ENCODE measurements around the gene ALMS1.
"Not testable (repeated sequence)": the region's sequence is repeated elsewhere in the genome, so short reads cannot be mapped to it uniquely, and the experiment has no call there.

The ALMS1 gene

DNA sequence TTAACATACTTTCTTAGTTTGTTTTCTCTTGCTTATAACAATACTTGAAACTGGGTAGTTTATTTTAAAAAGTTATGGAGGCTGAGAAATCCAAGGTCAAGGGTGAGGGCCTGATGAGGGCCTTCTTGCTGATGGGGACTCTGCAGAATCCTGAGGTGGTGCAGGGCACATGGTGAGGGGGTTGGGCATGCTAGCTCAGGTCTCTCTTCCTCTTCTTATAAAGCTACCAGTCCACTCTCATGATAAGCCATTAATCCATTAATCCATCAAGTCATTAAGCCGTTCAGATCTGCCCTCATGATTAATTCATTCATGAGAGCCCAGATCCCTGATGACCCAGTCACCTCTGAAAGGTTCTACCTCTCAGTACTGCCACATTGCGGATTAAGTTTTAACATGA lies 21.4 kb downstream of the ALMS1 start:
- no peak for DNase-seq

DNA sequence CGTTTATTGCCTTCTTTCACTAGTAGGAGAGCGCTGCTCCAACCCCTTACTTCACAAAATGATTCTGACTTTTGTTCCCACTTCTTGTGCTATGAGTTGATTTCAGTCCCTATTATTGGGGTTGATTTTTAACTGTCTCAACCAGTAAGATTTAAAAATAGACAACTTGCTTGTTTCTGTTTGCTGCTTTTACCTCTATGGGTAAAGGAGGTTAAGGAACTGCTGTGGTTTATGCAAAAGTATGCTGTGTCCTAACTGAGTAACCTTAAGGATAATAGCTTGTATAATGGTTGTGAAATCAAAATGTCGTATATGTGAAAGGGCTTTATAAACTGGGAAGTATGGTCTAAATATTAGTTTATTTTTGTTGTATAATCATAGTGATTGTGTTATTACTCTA lies 22.6 kb downstream of the ALMS1 start:
- DNase-seq: no peak

DNA sequence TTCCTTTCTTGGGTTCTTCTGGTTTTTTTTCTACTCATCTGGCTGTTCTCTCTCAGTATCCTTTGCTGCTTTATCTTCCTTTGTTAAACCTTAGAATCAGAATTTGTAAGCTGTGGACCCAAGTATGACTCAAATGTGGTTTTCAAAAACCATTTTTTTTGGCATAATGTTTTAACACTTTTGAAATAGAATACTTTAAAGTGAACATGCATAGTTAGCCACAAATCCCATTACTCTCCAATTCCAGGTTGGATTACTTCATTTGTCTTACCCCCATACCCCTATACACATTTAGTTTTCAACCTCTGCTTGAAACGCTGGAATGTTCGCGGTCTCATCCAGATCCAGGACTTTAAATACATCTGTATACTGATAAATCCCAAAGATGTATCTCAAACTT lies 29.1 kb downstream of the ALMS1 start:
- no peak for DNase-seq

DNA sequence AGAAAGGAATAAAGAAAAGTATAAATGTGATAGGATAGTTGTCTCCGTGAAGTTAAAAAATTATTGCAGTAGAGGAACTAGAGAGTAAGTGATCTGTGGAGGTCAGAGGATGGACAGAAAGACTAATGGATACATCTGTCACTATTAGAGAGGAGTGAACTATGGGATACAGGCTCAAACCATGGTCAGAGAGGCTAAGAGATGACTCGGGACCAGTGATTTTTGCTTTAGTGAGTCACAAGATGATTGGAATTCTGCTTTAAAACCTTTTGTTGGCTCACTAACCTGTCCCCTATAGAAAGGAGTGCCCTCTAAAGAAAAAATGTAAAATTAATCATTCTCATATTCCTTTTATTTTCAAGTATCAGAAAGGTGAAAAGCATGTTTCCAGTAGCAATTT lies 30.3 kb downstream of the ALMS1 start:
- DNase-seq: no peak

DNA sequence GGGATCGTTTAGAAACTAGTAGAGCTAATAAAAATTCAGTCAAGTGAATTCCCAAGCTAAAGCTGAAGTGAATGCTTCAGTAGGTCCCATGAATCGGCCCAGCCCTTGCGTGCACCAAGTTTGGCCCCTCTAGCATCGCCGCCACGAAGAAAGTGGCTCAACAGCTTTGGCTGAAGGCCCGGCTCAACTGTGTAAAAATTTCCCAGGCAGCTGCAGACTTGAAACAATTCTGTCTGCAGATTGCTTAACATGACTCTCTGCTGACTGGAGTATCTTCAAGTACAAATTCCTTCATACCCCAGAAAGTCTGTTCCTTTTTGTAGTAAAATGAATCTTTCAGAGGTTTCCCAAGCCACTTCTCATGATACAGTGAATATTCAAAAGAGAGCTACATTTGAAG lies 32.7 kb downstream of the ALMS1 start:
- no peak for DNase-seq

DNA sequence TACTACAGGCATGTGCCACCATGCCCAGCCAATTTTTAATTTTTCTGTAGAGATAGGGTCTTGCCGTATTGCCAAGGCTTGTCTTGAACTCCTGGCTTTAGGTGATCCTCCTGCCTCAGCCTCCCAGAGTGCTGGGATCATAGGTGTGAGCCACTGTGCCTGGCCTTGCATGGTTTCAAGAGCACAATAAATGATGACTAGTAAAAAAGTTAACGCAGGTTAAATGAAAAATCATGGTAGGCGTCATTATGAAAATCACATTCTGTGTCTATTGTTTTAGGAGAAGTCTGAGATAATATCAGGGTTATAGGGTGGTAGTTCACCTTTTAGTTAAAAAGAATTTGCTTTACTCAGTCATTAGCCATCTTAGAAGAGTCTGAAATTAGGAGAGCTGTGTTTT lies 38.3 kb downstream of the ALMS1 start:
- no peak for DNase-seq

DNA sequence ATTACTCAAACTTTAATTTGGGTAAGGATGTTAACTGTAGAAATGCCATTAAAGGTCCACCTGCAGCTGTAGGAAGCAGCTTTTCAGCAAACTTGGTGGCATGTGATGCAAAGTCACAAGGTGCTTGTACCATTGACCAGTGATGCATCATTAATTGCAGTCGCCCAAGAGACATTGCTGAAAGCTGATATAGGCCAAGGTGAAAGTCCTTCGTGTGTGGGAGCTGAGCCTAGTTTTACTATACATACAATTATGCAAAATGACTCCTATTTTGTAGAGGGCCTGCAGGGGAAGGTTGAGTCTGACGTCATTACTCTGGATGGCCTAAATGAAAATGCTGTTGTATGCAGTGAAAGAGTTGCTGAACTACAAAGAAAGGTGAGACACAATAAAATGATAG lies 40.5 kb downstream of the ALMS1 start:
- DNase-seq: no peak

DNA sequence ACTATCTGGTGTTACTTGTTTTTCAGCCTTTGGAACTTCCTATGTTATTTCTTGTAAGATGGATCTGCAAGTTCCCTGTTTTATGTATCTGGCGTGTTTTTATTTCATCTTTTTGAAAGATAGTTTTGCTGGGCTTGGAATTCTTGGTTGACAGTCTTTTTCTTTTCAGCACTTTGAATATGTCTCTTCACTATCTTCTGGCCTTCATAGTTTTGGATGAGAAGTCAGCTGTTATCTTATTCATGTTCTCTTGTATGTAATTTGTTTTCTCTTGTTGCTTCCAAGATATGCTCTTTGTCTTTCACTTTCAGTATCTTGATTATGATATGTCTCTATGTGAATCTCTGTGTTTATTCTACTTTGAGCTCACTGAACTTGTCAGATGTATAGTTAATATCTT lies 50.4 kb downstream of the ALMS1 start:
- no peak for DNase-seq

DNA sequence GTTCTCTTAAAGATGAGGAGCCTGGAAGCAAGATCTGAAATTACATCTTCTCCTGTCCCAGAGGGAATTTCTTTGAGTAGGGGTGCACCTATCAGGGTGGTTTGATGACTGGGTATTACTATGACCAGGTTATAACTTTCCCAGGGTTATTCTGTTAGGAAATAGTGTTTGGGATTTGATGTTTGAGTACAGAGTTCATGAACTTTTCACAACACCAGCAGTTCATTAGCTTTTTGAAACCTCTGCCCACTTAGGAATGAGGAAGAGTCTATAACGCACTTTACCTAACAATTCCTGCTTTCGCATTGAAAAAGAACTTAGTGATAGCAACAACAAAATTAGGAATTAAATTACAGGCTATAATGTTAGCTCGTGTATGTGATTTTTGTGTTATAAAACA lies 58.6 kb downstream of the ALMS1 start:
- DNase-seq: no peak

DNA sequence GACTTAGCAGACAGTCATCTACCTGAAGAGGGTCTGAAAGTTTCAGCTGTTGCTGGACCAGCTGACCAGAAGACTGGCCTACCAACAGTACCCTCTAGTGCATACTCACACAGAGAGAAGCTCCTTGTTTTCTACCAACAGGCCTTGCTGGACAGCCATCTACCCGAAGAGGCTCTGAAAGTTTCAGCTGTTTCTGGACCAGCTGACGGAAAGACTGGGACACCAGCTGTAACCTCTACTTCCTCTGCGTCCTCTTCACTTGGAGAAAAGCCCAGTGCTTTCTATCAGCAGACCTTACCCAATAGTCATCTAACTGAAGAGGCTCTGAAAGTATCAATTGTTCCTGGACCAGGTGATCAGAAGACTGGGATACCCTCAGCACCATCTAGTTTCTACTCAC lies 63.2 kb downstream of the ALMS1 start:
- DNase-seq: no peak

DNA sequence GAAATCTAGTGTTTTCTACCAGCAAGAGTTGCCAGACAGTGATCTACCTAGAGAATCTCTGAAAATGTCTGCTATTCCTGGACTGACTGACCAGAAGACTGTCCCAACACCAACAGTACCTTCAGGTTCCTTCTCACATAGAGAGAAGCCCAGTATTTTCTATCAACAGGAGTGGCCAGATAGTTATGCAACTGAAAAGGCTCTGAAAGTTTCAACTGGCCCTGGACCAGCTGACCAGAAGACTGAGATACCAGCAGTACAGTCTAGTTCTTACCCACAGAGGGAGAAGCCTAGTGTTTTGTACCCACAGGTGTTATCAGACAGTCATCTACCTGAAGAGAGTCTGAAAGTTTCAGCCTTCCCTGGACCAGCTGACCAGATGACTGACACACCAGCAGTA lies 63.8 kb downstream of the ALMS1 start:
- no peak for DNase-seq

DNA sequence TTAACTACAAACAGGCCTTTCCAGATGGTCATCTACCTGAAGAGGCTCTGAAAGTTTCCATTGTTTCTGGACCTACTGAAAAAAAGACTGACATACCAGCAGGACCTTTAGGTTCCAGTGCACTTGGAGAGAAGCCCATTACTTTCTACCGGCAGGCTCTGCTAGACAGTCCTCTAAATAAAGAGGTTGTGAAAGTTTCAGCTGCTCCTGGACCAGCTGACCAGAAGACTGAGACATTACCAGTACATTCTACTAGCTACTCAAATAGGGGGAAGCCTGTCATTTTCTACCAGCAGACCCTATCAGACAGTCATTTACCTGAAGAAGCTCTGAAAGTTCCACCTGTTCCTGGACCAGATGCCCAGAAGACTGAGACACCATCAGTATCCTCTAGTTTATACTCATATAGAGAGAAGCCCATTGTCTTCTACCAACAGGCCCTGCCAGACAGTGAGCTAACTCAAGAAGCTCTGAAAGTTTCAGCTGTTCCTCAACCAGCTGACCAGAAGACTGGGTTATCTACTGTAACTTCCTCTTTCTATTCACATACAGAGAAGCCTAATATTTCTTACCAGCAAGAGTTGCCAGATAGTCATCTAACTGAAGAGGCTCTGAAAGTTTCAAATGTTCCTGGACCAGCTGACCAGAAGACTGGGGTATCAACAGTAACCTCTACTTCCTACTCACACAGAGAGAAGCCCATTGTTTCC lies 65.8 kb downstream of the ALMS1 start:
- peak; percentile 16 for DNase-seq

DNA sequence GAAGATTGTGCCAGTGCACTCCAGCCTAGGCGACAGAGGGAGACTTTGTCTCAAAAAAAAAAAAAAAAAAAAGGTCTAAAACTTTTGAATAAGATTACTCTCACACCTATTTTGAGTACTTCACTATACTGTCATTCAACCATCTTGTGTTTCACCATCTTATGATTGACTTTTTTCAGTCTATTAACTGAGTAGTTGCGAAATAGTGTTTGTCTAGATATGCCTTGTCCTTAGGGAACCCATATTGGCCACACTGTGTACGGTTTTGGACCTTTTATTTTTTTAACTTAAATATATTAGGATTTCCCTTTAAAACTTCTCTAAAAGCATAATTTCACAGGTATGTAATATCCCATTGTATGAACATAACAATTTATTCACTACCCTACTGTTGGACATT lies 72.3 kb downstream of the ALMS1 start:
- no peak for DNase-seq

DNA sequence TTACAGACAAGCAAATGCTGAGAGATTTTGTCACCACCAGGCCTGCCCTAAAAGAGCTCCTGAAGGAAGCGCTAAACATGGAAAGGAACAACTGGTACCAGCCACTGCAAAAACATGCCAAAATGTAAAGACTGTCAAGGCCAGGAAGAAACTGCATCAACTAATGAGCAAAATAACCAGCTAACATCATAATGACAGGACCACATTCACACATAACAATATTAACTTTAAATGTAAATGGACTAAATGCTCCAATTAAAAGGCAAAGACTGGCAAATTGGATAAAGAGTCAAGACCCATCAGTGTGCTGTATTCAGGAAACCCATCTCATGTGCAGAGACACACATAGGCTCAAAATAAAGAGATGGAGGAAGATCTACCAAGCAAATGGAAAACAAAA lies 76.8 kb downstream of the ALMS1 start:
- DNase-seq: not testable (repeated sequence)

DNA sequence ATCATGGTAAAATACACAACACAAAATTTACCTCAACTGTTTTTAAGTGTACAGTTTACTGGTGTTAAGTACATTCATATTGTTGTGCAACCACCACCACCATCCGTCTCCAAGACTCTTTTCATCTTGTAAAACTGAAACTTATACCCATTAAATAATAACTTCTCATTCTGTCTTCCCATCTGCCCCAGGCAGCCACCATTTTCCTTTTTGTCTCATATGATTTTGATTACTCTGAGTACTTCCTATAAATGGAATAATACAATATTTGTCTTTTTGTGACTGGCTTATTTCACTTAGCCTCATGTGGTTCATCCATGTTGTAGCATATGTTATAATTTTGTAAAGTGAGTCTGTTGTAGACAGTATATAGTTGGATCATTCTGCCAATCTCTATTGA lies 82.7 kb downstream of the ALMS1 start:
- no peak for DNase-seq

DNA sequence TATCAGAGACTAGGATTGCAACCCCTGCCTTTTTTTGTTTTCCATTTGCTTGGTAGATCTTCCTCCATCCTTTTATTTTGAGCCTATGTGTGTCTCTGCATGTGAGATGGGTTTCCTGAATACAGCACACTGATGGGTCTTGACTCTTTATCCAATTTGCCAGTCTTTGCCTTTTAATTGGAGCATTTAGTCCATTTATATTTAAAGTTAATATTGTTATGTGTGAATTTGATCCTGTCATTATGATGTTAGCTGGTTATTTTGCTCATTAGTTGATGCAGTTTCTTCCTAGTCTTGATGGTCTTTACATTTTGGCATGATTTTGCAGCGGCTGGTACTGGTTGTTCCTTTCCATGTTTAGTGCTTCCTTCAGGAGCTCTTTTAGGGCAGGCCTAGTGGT lies 98.2 kb downstream of the ALMS1 start:
- not testable (repeated sequence) for DNase-seq

DNA sequence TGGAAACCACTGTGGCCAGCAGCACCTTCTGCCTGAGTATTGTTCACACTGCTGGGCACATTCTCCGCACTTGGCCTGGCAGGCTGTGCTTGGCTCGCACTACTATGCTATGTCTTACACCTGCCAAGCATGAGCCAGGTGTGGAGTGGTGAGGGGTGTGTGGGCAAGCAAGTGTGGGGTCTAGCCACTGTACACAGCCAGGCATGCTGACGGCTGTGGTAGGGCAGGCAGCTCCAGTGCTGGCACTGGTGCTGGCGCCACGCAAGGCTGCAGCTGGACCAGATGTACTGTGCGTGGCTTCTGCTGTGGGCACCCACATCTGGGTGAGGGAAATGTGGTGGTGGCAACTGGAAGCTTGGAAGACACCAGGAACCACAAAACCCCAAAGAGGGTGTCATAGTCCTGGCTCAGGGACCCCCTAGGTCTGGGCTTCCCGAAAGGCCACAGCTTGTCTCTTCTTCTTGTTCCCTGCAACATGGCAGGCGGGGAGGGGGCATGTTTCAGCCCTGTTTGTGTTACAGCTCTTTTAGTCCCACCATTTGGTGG lies 101.5 kb downstream of the ALMS1 start:
- no peak for DNase-seq

DNA sequence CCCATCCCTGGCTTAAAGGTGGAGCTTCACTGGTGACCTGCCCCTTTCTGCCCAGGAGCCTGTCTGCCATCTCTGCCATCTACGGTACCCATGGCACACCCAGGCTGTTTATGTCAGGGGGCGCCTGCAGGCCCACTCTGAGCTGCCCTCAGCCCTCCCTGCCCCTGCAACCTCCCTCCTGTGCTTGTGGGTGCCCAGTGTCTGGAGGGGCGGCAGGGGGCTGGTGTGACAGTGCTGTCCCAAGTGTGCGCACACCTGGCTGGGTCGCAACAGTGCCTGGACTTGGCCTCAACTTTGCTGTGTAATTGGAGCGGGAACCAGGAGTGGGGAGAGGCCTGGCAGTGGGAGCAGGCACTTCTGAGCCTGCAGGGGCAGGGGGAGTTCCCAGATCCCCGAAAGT lies 102.4 kb downstream of the ALMS1 start:
- DNase-seq: no peak

DNA sequence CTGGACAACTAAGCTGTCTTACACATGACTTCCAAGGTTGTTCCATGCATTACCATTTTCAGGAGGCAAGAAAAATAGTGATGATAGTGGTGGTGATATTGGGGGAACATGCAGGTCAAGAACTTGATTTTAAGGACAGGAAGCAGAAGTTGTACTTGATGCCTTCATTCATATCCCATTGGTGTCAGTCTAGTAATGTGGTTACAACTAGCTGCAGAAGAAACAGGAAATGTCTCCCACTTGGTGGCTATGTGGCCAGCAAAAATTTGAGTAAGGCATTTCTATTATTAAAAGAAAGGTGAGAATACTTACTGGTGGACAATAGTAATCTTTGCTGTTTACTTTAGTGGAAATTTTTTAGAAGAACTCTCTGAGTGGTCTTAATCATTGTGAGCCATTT lies 103.4 kb downstream of the ALMS1 start:
- DNase-seq: no peak

DNA sequence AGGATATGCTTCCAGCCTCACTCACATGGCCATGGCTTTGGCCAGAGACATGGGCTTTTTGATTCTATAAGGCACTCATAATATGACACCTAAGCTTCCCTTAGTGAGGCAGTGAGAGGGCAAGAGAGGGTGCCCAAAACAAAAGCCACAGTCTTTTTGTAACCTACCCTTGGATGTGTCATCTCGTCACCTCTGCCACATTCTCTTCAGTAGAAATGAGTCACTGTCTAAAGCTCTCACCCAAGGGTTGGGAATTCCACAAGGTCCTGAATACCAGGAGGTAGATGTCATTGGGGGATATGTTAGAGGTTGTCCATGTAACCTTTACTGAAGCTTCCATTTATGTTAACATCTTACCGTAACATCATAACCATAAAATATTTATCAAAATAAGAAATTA lies 108.4 kb downstream of the ALMS1 start:
- DNase-seq: no peak

DNA sequence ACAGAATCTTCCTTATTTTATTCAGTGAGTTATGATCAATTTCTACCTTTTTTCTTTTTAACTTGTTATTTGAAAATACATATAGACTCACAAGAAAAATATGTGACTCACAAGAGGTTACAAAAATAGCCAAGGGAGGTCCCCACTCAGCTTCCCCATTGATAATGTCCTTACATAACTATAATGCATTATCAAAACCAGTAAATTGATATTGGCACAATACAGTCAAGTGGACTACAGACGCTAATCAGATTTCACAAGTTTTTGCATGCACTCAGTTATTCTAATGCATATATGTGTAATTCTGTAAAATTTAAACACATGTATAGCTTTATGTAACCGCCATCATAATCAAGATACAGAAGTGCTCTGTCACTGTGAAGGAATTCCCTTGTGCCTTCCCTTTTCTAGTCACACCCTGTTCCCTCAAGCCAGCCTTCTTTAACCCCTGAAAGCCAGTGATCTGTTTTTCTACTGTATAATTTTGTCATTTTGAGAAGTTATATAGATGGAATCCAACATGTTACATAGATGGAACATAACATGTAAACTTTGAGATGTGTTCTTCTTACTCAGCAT lies 118.4 kb downstream of the ALMS1 start:
- DNase-seq: no peak

DNA sequence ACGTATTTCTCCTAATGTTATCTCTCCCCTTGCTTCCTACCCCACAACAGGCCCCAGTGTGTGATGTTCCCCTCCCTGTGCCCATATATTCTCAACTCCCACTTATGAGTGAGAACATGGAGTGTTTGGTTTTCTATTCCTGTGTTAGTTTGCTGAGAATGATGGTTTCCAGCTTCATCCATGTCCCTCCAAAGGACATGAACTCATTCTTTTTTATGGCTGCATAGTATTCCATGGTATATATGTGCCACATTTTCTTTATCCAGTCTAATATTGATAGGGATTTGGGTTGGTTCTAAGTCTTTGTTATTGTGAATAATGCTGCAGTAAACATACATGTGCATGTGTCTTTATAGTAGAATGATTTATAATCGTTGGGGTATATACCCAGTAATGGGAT lies 119.2 kb downstream of the ALMS1 start:
- not testable (repeated sequence) for DNase-seq

DNA sequence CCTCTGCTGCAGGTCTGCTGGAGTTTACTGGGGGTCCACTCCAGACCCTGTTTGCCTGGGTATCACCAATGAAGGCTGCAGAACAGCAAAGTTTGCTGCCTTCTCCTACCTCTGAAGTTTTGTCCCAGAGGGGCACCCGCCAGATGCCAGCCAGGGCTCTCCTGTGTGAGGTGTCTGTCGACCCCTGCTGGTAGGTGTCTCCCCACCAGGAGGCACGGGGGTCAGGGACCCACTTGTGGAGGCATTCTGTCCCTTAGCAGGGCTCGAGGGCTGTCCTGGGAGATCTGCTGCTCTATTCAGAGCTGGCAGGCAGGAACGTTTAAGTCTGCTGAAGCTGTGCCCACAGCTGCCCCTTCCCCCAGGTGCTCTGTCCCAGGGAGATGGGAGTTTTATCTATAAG lies 124.8 kb downstream of the ALMS1 start:
- not testable (repeated sequence) for DNase-seq

DNA sequence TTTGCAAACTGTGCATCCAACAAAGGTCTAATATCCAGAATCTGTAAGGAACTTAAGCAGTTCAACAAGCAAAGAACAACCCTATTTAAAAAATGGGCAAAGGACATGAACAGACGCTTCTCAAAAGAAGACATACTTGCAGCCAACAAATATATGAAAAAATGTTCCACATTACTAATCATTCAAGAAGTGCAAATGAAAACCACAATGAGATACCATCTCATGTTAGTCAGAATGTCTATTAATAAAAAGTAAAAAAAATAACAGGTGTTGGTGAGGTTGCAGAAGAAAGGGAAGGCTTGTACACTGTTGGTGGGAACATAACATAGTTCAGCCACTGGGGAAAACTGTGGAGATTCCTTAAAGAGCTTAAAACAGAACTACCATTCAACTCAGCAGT lies 130.4 kb downstream of the ALMS1 start:
- DNase-seq: no peak

DNA sequence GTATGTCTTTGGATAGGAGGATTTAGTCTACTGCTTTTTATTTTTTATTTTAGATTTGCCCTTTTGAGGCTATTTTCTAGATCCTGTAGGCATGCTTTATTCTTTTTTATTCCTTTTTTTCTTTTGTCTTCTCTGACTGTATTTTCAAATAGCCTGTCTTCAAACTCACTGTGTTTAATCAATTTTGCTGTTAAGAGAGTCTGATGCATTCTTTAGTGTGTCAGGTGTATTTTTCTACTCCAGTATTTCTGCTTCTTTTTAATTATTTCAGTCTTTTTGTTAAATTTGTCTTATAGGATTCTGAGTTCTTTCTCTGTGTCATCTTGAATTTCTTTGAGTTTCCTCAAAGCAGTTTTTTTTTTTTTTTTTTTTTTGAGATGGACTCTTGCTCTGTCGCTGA lies 143.1 kb downstream of the ALMS1 start:
- no peak for DNase-seq

All from suppressor macrophage treated with lipopolysaccharide for 4 hours (primary cell).